GM23248 (cell line): ENCODE results near the gene CACNA1I. TPM values are rescaled to one million over a fixed set of nuclear protein-coding genes. Genes with fewer than 3 reads are reported as not detected.

Experiments used
- DNase-seq: peaks from one replicate; pipeline ENCODE4 v3.0.0-alpha.2; 2015
- H2AFZ ChIP-seq: fragments of 200-600 bp; sonication (generic); 2 replicates; pipeline ENCODE4 v1.6.1; 2016; ENCODE audit warnings: antibody characterized with exemption
- H3F3A ChIP-seq: fragments of 200-600 bp; sonication (generic); 2 replicates; pipeline ENCODE4 v1.6.1; 2016; ENCODE audit warnings: mild to moderate bottlenecking, antibody characterized with exemption, mixed run types; ENCODE audit not compliant: insufficient read depth
- H3K27ac ChIP-seq: fragments of 200-600 bp; sonication (generic); 2 replicates; pipeline ENCODE4 v1.5.1; 2016; ENCODE audit warnings: mild to moderate bottlenecking
- H3K27me3 ChIP-seq: fragments of 200-600 bp; sonication (generic); replicated peaks from 2 replicates; pipeline ENCODE4 v1.6.1; 2016; ENCODE audit warnings: mild to moderate bottlenecking; ENCODE audit not compliant: insufficient read depth
- H3K36me3 ChIP-seq: fragments of 200-600 bp; sonication (generic); 2 replicates; pipeline ENCODE4 v1.6.1; 2016; ENCODE audit warnings: low read depth, mild to moderate bottlenecking
- H3K4me1 ChIP-seq: fragments of 200-600 bp; sonication (generic); 2 replicates; pipeline ENCODE4 v1.6.1; 2016; ENCODE audit warnings: mild to moderate bottlenecking; ENCODE audit not compliant: insufficient read depth
- H3K4me2 ChIP-seq: fragments of 200-600 bp; sonication (generic); one replicate; pipeline ENCODE4 v1.6.1; 2016; ENCODE audit warnings: mild to moderate bottlenecking; ENCODE audit not compliant: unreplicated experiment
- H3K4me3 ChIP-seq: fragments of 200-600 bp; sonication (generic); 2 replicates; pipeline ENCODE4 v1.5.1; 2016; ENCODE audit warnings: mild to moderate bottlenecking
- H3K79me2 ChIP-seq: fragments of 200-600 bp; sonication (generic); 2 replicates; pipeline ENCODE4 v1.6.1; 2016; ENCODE audit warnings: mild to moderate bottlenecking; ENCODE audit not compliant: insufficient read depth
- H3K9ac ChIP-seq: fragments of 200-600 bp; sonication (generic); 2 replicates; pipeline ENCODE4 v1.6.1; 2016; ENCODE audit warnings: mild to moderate bottlenecking
- H3K9me2 ChIP-seq: fragments of 200-600 bp; sonication (generic); 2 replicates; pipeline ENCODE4 v1.6.1; 2016; ENCODE audit warnings: mixed run types, mild to moderate bottlenecking, moderate library complexity; ENCODE audit not compliant: insufficient read depth
- H3K9me3 ChIP-seq: fragments of 200-600 bp; sonication (generic); one replicate; pipeline ENCODE4 v1.6.1; 2017; ENCODE audit warnings: low read depth
- H4K20me1 ChIP-seq: fragments of 200-600 bp; sonication (generic); 2 replicates; pipeline ENCODE4 v1.6.0; 2016; ENCODE audit not compliant: insufficient read depth
- EZH2 ChIP-seq: fragments of 200-600 bp; sonication (generic); IDR thresholded peaks from 2 replicates; pipeline ENCODE4 v1.6.1; 2018; ENCODE audit warnings: antibody characterized with exemption, mild to moderate bottlenecking; ENCODE audit not compliant: insufficient read depth, poor library complexity, severe bottlenecking
- EZH2phosphoT487 ChIP-seq: fragments of 200-600 bp; sonication (generic); IDR thresholded peaks from 2 replicates; pipeline ENCODE4 v1.6.1; 2018; ENCODE audit warnings: antibody characterized with exemption, moderate library complexity, mild to moderate bottlenecking, low read depth; ENCODE audit not compliant: insufficient read depth
- WGBS, 2 experiments: methylation state at CpG; one replicate each; pipeline ENCODE4 v1.1.6; 2015 to 2017; ENCODE audit warnings: low lambda C conversion rate in 2 of 2, low coverage in 1 of 2; ENCODE audit errors: missing lambda C conversion rate in 2 of 2; 5-methylcytosine and 5-hydroxymethylcytosine counted together
- in situ Hi-C: fragments of 300-500 bp; cut with MboI; formaldehyde crosslinking; loops from 2 replicates; pipeline ENCODE4 v1.15.0; 2020
- polyA plus RNA-seq: library from polyadenylated mRNA; unstranded; fragments of >200 nt; fragmentation: Nextera tagmentation; extraction: Ambion mirVana; gene quantifications from 2 replicates; pipeline ENCODE4 v1.2.1, GENCODE V29; 2016
- total RNA-seq: library from RNA; depleted of rRNA; stranded (reverse); fragments of >200 nt; shearing (Covaris generic); gene quantifications from 2 replicates; pipeline ENCODE4 v1.2.3, GENCODE V29; 2014

The CACNA1I gene
- total and polyA plus RNA-seq, 2 experiments from 2014 or later: not detected

GRCh38 chr22:39706376-39707140, 136.0 kb downstream of the CACNA1I start:
- 29 to 38% methylated on average over 27 of the region's 27 CpGs for WGBS, 2 experiments
- no peaks in the 10 kb centered on the region for H3K79me2 ChIP-seq
- TF ChIP-seq EZH2: no peak
- no peak for TF ChIP-seq EZH2phosphoT487
- no peaks in the 10 kb centered on the region for H4K20me1 ChIP-seq
- H3K9me2 ChIP-seq: no peaks in the 10 kb centered on the region
- H3K4me1 ChIP-seq: no peaks in the 10 kb centered on the region
- no peaks in the 10 kb centered on the region for H3K9me3 ChIP-seq
- no peak overlapping the region for H2AFZ ChIP-seq
- in situ Hi-C loops: no loop called here
- no peak overlapping the region for H3K4me3 ChIP-seq
- DNase-seq: peak; percentile 49
- no peak overlapping the region for H3K9ac ChIP-seq
- H3K36me3 ChIP-seq: no peaks in the 10 kb centered on the region
- H3K4me2 ChIP-seq: no peak overlapping the region
- H3F3A ChIP-seq: no peaks in the 10 kb centered on the region
- peaks cover 40% of the 10 kb centered on the region for H3K27me3 ChIP-seq
- no peak overlapping the region for H3K27ac ChIP-seq

- Histone ChIP-seq H4K20me1 (no peaks in the 10 kb centered on the region), H3K4me1 (no peaks in the 10 kb centered on the region), H2AFZ (no peak overlapping the region), H3K9me2 (no peaks in the 10 kb centered on the region), H3K27ac (no peak overlapping the region), H3K9me3 (no peaks in the 10 kb centered on the region), H3K9ac (no peak overlapping the region), H3K79me2 (no peaks in the 10 kb centered on the region), H3K4me2 (no peak overlapping the region), H3K4me3 (no peak overlapping the region), H3K36me3 (no peaks in the 10 kb centered on the region), H3F3A (no peaks in the 10 kb centered on the region), H3K27me3 (peaks cover 35% of the 10 kb centered on the region)
- WGBS, 2 experiments: 47 to 55% methylated on average over 5 of the region's 5 CpGs
- TF ChIP-seq EZH2 (no peak), EZH2phosphoT487 (no peak)
- no peak for DNase-seq
- in situ Hi-C loops: no loop called here
These were observed 136.8 kb downstream of the CACNA1I start for GRCh38 chr22:39707351-39707750.

- TF ChIP-seq EZH2 (no peak), EZH2phosphoT487 (no peak)
These were observed 137.3 kb downstream of the CACNA1I start for GRCh38 chr22:39707816-39708215.

GRCh38 chr22:39710380-39711150, 140.0 kb downstream of the CACNA1I start:
- Histone ChIP-seq H3K4me2 (no peak overlapping the region), H3K36me3 (no peaks in the 10 kb centered on the region), H3K9me2 (no peaks in the 10 kb centered on the region), H3K4me3 (no peak overlapping the region), H3K27ac (no peak overlapping the region), H3K79me2 (no peaks in the 10 kb centered on the region), H3K4me1 (no peaks in the 10 kb centered on the region), H3K9ac (no peak overlapping the region), H3K27me3 (peaks cover 30% of the 10 kb centered on the region), H2AFZ (no peak overlapping the region), H3K9me3 (no peaks in the 10 kb centered on the region), H3F3A (no peaks in the 10 kb centered on the region), H4K20me1 (no peaks in the 10 kb centered on the region)
- DNase-seq: no peak
- TF ChIP-seq EZH2 (no peak), EZH2phosphoT487 (no peak)
- in situ Hi-C loops: no loop called here
- WGBS, 2 experiments: 56 to 57% methylated on average over 15 of the region's 15 CpGs

More at GRCh38 chr22:39707816-39708215, 137.3 kb downstream of the CACNA1I start:
- Histone ChIP-seq H3K36me3 (no peaks in the 10 kb centered on the region), H2AFZ (no peak overlapping the region), H3F3A (no peaks in the 10 kb centered on the region), H3K4me1 (no peaks in the 10 kb centered on the region), H3K9ac (no peak overlapping the region), H3K27ac (no peak overlapping the region), H4K20me1 (no peaks in the 10 kb centered on the region), H3K4me2 (no peak overlapping the region), H3K79me2 (no peaks in the 10 kb centered on the region), H3K27me3 (peaks cover 31% of the 10 kb centered on the region), H3K9me2 (no peaks in the 10 kb centered on the region), H3K4me3 (no peak overlapping the region), H3K9me3 (no peaks in the 10 kb centered on the region)
- no peak for DNase-seq
- in situ Hi-C loops: no loop called here
- 51 to 58% methylated on average over 5 of the region's 5 CpGs for WGBS, 2 experiments
